ENCODE measurements around the gene ACOT9. TPM values are rescaled to one million over a fixed set of nuclear protein-coding genes. Genes with fewer than 3 reads are reported as not detected.

Gene ACOT9
- total and polyA plus RNA-seq, 10 of the 15 experiments (the other 5 are each of a cell fraction or from before 2014, with no cell fraction given) = 17.4 to 42.5 (median 23.3) TPM

DNA sequence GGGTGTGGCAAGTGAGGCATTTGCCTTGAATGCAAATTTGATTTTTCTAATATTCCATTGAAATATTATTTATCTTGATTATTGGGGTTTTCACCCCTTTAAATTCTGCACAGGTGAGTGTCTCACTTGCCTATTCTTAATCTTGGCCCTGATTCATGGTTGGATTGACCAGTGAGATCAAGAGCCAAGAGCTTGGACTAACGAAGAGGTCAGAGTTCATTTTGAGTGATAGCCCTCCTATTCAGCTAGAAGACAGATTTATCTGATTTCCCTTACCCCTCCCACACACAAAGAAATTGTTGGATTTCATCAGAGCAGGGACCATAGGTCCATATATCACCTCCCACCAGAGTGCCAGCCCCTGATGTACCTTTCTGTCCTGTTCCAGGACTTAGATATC, 11.6 kb upstream of the ACOT9 start:
- ChIA-PET POLR2A (no interaction called here), CTCF (interaction anchor here (1.6 to 2.0 kb wide), 2 partner anchors 25 to 147 kb away, joined by 4 to 12 read pairs; no protein-coding TSS in a partner anchor)
- in situ Hi-C loops (cut with MboI) = loop anchor here (10.0 kb wide), 1 partner anchor 150 kb away; the partner anchor contains the start of genes APOO and CXorf58
- no peak for TF ChIP-seq CHD1 (IDR thresholded peaks at IDR 0.05; ENCODE audit: low read depth, low read length)
- TF ChIP-seq SMARCA5 (IDR thresholded peaks at IDR 0.05) = no peak
- TF ChIP-seq, protein P1, sequence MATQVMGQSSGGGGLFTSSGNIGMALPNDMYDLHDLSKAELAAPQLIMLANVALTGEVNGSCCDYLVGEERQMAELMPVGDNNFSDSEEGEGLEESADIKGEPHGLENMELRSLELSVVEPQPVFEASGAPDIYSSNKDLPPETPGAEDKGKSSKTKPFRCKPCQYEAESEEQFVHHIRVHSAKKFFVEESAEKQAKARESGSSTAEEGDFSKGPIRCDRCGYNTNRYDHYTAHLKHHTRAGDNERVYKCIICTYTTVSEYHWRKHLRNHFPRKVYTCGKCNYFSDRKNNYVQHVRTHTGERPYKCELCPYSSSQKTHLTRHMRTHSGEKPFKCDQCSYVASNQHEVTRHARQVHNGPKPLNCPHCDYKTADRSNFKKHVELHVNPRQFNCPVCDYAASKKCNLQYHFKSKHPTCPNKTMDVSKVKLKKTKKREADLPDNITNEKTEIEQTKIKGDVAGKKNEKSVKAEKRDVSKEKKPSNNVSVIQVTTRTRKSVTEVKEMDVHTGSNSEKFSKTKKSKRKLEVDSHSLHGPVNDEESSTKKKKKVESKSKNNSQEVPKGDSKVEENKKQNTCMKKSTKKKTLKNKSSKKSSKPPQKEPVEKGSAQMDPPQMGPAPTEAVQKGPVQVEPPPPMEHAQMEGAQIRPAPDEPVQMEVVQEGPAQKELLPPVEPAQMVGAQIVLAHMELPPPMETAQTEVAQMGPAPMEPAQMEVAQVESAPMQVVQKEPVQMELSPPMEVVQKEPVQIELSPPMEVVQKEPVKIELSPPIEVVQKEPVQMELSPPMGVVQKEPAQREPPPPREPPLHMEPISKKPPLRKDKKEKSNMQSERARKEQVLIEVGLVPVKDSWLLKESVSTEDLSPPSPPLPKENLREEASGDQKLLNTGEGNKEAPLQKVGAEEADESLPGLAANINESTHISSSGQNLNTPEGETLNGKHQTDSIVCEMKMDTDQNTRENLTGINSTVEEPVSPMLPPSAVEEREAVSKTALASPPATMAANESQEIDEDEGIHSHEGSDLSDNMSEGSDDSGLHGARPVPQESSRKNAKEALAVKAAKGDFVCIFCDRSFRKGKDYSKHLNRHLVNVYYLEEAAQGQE (IDR thresholded peaks at IDR 0.05; ENCODE audit: low read depth, low read length) = no peak
- no peak for TF ChIP-seq ZNF274 (IDR thresholded peaks at IDR 0.05; ENCODE audit: insufficient read depth, insufficient read length)
- TF ChIP-seq ZNF207 (IDR thresholded peaks at IDR 0.05; ENCODE audit: borderline replicate concordance) = no peak
- TF ChIP-seq, protein P2, sequence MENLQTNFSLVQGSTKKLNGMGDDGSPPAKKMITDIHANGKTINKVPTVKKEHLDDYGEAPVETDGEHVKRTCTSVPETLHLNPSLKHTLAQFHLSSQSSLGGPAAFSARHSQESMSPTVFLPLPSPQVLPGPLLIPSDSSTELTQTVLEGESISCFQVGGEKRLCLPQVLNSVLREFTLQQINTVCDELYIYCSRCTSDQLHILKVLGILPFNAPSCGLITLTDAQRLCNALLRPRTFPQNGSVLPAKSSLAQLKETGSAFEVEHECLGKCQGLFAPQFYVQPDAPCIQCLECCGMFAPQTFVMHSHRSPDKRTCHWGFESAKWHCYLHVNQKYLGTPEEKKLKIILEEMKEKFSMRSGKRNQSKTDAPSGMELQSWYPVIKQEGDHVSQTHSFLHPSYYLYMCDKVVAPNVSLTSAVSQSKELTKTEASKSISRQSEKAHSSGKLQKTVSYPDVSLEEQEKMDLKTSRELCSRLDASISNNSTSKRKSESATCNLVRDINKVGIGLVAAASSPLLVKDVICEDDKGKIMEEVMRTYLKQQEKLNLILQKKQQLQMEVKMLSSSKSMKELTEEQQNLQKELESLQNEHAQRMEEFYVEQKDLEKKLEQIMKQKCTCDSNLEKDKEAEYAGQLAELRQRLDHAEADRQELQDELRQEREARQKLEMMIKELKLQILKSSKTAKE (IDR thresholded peaks at IDR 0.05; ENCODE audit: low read depth, poor library complexity, severe bottlenecking) = no peak
- TF ChIP-seq, protein P3, sequence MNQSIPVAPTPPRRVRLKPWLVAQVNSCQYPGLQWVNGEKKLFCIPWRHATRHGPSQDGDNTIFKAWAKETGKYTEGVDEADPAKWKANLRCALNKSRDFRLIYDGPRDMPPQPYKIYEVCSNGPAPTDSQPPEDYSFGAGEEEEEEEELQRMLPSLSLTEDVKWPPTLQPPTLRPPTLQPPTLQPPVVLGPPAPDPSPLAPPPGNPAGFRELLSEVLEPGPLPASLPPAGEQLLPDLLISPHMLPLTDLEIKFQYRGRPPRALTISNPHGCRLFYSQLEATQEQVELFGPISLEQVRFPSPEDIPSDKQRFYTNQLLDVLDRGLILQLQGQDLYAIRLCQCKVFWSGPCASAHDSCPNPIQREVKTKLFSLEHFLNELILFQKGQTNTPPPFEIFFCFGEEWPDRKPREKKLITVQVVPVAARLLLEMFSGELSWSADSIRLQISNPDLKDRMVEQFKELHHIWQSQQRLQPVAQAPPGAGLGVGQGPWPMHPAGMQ (IDR thresholded peaks at IDR 0.05; ENCODE audit: borderline replicate concordance) = no peak
- no peak for TF ChIP-seq TAF1 (IDR thresholded peaks at IDR 0.05; ENCODE audit: borderline replicate concordance, low read depth, low read length)
- TF ChIP-seq NFYA (IDR thresholded peaks at IDR 0.05; ENCODE audit: borderline replicate concordance, low read depth, low read length) = no peak
- TF ChIP-seq ZNF622 (IDR thresholded peaks at IDR 0.05) = no peak
- TF ChIP-seq GABPA (IDR thresholded peaks at IDR 0.05; ENCODE audit: low read depth) = no peak
- TF ChIP-seq POLR2AphosphoS5 (IDR thresholded peaks at IDR 0.05; ENCODE audit: low read length) = no peak
- TF ChIP-seq, protein P4, sequence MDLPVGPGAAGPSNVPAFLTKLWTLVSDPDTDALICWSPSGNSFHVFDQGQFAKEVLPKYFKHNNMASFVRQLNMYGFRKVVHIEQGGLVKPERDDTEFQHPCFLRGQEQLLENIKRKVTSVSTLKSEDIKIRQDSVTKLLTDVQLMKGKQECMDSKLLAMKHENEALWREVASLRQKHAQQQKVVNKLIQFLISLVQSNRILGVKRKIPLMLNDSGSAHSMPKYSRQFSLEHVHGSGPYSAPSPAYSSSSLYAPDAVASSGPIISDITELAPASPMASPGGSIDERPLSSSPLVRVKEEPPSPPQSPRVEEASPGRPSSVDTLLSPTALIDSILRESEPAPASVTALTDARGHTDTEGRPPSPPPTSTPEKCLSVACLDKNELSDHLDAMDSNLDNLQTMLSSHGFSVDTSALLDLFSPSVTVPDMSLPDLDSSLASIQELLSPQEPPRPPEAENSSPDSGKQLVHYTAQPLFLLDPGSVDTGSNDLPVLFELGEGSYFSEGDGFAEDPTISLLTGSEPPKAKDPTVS (IDR thresholded peaks at IDR 0.05; ENCODE audit: low read depth, low read length) = no peak
- TF ChIP-seq, protein P5, sequence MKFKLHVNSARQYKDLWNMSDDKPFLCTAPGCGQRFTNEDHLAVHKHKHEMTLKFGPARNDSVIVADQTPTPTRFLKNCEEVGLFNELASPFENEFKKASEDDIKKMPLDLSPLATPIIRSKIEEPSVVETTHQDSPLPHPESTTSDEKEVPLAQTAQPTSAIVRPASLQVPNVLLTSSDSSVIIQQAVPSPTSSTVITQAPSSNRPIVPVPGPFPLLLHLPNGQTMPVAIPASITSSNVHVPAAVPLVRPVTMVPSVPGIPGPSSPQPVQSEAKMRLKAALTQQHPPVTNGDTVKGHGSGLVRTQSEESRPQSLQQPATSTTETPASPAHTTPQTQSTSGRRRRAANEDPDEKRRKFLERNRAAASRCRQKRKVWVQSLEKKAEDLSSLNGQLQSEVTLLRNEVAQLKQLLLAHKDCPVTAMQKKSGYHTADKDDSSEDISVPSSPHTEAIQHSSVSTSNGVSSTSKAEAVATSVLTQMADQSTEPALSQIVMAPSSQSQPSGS (IDR thresholded peaks at IDR 0.05; ENCODE audit: low read length) = no peak
- no peak for TF ChIP-seq CHD2 (IDR thresholded peaks at IDR 0.05; ENCODE audit: borderline replicate concordance, low read depth, low read length)

More for the DNA sequence above, 11.6 kb upstream of the ACOT9 start:
- Histone ChIP-seq H3K4me2 (ENCODE audit: control insufficient read depth, insufficient read depth) (no peak overlapping the region), H4K20me1 (ENCODE audit: control insufficient read depth, insufficient read depth) (no peaks in the 10 kb centered on the region), H3K9ac (ENCODE audit: control insufficient read depth, insufficient read depth, low read length) (no peak overlapping the region), H3K79me2 (ENCODE audit: control insufficient read depth, insufficient read depth, low read length) (no peaks in the 10 kb centered on the region), H3K9me3 (replicated peaks; ENCODE audit: control insufficient read depth, insufficient read depth, low read length) (no peaks in the 10 kb centered on the region), H3K27me3 (replicated peaks in 1 of 2; ENCODE audit: control insufficient read depth in 2 of 2, insufficient read depth in 2 of 2, low read length in 1 of 2) (no peaks in the 10 kb centered on the region), H3K4me1 (ENCODE audit: control insufficient read depth, insufficient read depth, low read length) (no peaks in the 10 kb centered on the region), H3K4me3 (no peak overlapping the region), H2AFZ (ENCODE audit: control insufficient read depth, low read depth, low read length) (no peak overlapping the region), H3K27ac (ENCODE audit: control insufficient read depth, insufficient read depth) (no peak overlapping the region), H3K36me3 (ENCODE audit: control insufficient read depth in 2 of 2, insufficient read depth in 2 of 2, low read length in 1 of 2) (no peaks in the 10 kb centered on the region)
- ChIA-PET SMC1A (ENCODE audit: uncharacterized antibody, unreplicated experiment) (interaction anchor here (1.2 to 2.0 kb wide), 3 partner anchors 12 to 147 kb away, joined by 3 to 7 read pairs (median 3); partner anchors contain the start of genes ACOT9 and SAT1), RAD21 (ENCODE audit: unreplicated experiment) (interaction anchor here (1.3 to 1.5 kb wide), 2 partner anchors 19 to 147 kb away, joined by 3 to 4 read pairs; no protein-coding TSS in a partner anchor)
- no peak for DNase-seq (ENCODE audit: low read depth, low spot score)
- BruUV-seq (replicated peaks) = no TSS peak
- no peak for ATAC-seq
- WGBS (ENCODE audit: insufficient coverage, insufficient replicate concordance, low lambda C conversion rate, missing lambda C conversion rate) = 50% methylated on average over 1 of the region's 1 CpG
- FAIRE-seq = no peak
- intact Hi-C loops (cut with micrococcal nuclease; ENCODE audit: unreplicated experiment) = no loop called here

Data from GM12878 (cell line).